Upper lobe of left lung (tissue), 6 donors: ENCODE results near the gene SKIC2. TPM values are rescaled to one million over a fixed set of nuclear protein-coding genes. Genes with fewer than 3 reads are reported as not detected.
A peak's percentile ranks its signal among the peaks of the same experiment; 100 is the strongest.
"Not testable (repeated sequence)": the region's sequence is repeated elsewhere in the genome, so short reads cannot be mapped to it uniquely, and the experiment has no call there.

Experiments
- ATAC-seq, 2 donors: fragments of 200-7000 bp; cut with Tn5 transposase; one replicate each; pipeline ENCODE4 v1.9.1; 2022; ENCODE audit warnings: mild to moderate bottlenecking in 2 of 2, moderate library complexity in 2 of 2; ENCODE audit not compliant: low FRiP score in 2 of 2
- DNase-seq, 2 donors: peaks; one replicate each; pipeline ENCODE4 v3.0.0-alpha.2; 2019 to 2020
- H3K27ac ChIP-seq, 4 donors: fragments of 200-600 bp; sonication (generic); one replicate each; pipeline ENCODE4 v1.5.1; 2016 to 2019
- H3K27me3 ChIP-seq, 4 donors: fragments of 200-600 bp; sonication (generic); one replicate each; pipeline ENCODE4 v1.5.1; 2017 to 2019
- H3K36me3 ChIP-seq, 4 donors: fragments of 200-600 bp; sonication (generic); one replicate each; pipeline ENCODE4 v1.5.1; 2016 to 2019
- H3K4me1 ChIP-seq, 4 donors: fragments of 200-600 bp; sonication (generic); one replicate each; pipeline ENCODE4 v1.5.1; 2018 to 2019
- H3K4me3 ChIP-seq, 4 donors: fragments of 200-600 bp; sonication (generic); one replicate each; pipeline ENCODE4 v1.5.1; 2017 to 2019; ENCODE audit warnings: mild to moderate bottlenecking in 2 of 4, moderate library complexity in 1 of 4
- H3K9me3 ChIP-seq, 4 donors: fragments of 200-600 bp; sonication (generic); one replicate each; pipeline ENCODE4 v1.5.1; 2018 to 2019
- EP300 ChIP-seq, 4 donors: sonication (generic); formaldehyde crosslinking; IDR thresholded peaks; one replicate each; pipeline ENCODE4 v1.5.1; 2017; ENCODE audit warnings: antibody characterized with exemption in 4 of 4, control low read depth in 2 of 4
- POLR2A ChIP-seq, 4 donors: fragments of 450-650 bp; IDR thresholded peaks; one replicate each; pipeline ENCODE4 v1.5.1; 2016 to 2017; ENCODE audit warnings: antibody characterized with exemption in 4 of 4, mild to moderate bottlenecking in 2 of 4
- POLR2AphosphoS5 ChIP-seq, 2 donors: sonication (generic); formaldehyde crosslinking; IDR thresholded peaks; one replicate each; pipeline ENCODE4 v1.5.1; 2017; ENCODE audit warnings: antibody characterized with exemption in 2 of 2
- WGBS, 2 donors: methylation state at CpG; one replicate each; pipeline ENCODE4 v1.1.5; 2017 to 2018; 5-methylcytosine and 5-hydroxymethylcytosine counted together
- total RNA-seq, 6 donors: library from RNA; depleted of rRNA in 4 of 6; stranded (reverse); fragments of >200 nt in 4 of 6; gene quantifications; one replicate each; pipeline versions ENCODE4 v1.1.0 to v1.2.1, GENCODE V29; 2016 to 2021
- TF ChIP-seq, protein P1 (sequence below), 6 experiments: fragments of 450-650 bp in 4 of 6; fragments of 200-600 bp in 2 of 6; sonication (generic) in 2 of 6; IDR thresholded peaks; one replicate each; pipeline ENCODE4 v1.5.1; 2016 to 2019; ENCODE audit warnings: antibody characterized with exemption in 6 of 6
- donor health status: DM: no; HTN: no; CAD: no; lungs with moderate emphysema.
- donor health status: DM: no; HTN: yes; CAD: no; lungs with severe emphysema.

The SKIC2 gene
- 100 to 1,000 TPM in 1 of 6 donors, 10 to 100 TPM in 5; 27.7 to 172 (median 58.6) TPM for total RNA-seq

DNA sequence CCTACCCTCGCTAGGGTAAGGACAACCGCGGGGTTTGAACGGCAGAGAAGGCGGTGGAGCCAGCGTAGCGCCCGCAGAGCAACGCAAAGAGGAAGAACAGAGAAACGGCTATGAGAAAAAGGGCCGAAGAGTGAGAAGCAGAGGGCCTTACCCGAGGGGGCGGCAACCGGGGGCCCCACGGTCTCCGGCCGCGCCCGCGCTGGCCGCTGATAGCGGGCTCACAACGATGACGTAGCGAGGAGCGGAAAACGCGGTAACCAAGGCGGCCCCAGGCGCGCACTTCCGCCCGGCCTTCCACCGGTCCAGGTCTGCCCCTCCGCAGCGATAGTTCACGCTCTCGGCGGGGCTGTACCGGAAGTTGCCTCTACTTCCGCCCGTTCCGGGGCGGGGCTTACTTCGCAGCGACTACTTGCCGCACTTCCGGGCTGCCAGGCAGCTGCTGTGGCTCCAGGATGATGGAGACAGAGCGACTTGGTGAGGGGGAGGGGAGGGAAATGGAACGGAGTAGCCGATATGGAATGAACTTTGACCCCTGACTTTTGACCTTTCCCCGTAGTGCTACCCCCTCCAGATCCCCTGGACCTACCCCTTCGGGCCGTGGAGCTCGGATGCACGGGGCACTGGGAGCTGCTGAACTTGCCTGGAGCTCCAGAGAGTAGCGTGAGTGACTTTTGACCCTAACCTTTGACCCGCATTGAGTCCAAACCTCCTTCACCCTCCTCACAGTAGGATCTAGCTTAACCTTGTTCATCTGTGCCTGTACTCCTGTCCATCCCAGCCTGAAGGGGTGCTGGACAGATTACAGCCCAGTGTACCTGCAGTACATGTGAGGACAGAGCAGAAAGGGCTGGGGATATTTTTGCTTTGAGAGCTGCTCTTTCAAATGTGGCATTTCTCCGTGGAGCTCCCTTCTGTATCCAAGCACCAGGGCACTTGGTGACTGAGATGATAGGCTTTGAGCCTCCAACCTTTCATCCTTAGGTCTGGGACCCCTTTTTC is at the start of gene SKIC2, which contains the start of gene NELFE:
TSS of gene SKIC2 (plus strand) at position 435 of the 999 bp plus-strand sequence. CDS start at position 453, 18 bp downstream.
TSS of gene NELFE (minus strand) at position 231 of the 999 bp plus-strand sequence. CDS start 525 bp downstream, outside the sequence.
- ATAC-seq = peak; percentile 99
- Histone ChIP-seq H3K27ac (peak within 1 kb of the TSS; percentile 85 to 90 (median 88)), H3K4me3 (peak within 1 kb of the TSS; percentile 74 to 94 (median 78)), H3K27me3 (no peaks in the 10 kb centered on the region), H3K4me1 (peaks cover 17 to 21% (median 19%) of the 10 kb centered on the region in 4 donors), H3K9me3 (no peaks in the 10 kb centered on the region), H3K36me3 (peaks cover 34 to 73% (median 60%) of the 10 kb centered on the region in 4 donors)
- DNase-seq = peak; percentile 98 to 99
- TF ChIP-seq POLR2A (IDR thresholded peaks at IDR 0.05) = peak in 3 of 4 donors; percentile 44 to 79 (median 65)
- peak in 1 of 4 donors; percentile 37 for TF ChIP-seq EP300 (IDR thresholded peaks at IDR 0.05)
- TF ChIP-seq POLR2AphosphoS5 (IDR thresholded peaks at IDR 0.05) = peak; percentile 93 to 96
- TF ChIP-seq, protein P1, sequence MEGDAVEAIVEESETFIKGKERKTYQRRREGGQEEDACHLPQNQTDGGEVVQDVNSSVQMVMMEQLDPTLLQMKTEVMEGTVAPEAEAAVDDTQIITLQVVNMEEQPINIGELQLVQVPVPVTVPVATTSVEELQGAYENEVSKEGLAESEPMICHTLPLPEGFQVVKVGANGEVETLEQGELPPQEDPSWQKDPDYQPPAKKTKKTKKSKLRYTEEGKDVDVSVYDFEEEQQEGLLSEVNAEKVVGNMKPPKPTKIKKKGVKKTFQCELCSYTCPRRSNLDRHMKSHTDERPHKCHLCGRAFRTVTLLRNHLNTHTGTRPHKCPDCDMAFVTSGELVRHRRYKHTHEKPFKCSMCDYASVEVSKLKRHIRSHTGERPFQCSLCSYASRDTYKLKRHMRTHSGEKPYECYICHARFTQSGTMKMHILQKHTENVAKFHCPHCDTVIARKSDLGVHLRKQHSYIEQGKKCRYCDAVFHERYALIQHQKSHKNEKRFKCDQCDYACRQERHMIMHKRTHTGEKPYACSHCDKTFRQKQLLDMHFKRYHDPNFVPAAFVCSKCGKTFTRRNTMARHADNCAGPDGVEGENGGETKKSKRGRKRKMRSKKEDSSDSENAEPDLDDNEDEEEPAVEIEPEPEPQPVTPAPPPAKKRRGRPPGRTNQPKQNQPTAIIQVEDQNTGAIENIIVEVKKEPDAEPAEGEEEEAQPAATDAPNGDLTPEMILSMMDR (IDR thresholded peaks at IDR 0.05) = no peak
- 1 to 2% methylated on average over 41 to 51 of the region's 59 CpGs for WGBS, 2 donors

DNA sequence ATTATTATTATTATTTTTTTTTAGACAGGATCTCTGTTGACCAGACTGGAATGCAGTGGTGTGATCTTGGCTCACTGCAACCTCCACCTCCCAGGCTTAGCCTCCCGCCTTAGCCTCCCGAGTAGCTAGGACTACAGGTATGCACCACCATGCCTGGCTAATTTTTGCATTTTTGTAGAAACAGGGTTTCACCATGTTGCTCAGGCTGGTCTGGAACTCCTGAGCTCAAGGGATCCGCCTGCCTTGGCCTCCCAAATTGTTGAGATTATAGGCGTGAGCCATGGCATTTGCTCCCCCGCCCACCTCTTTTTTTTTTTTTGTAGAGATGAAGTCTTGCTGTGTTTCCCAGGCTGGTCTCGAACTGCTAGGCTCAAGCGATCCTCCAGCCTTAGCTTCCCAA is 49.7 kb upstream of the SKIC2 start:
- H3K27me3 ChIP-seq, H3K9me3 ChIP-seq, H3K27ac ChIP-seq, ATAC-seq, H3K4me3 ChIP-seq, DNase-seq, H3K36me3 ChIP-seq: not testable (repeated sequence)
- 87 to 89% methylated on average over 7 of the region's 7 CpGs for WGBS, 2 donors
- H3K4me1 ChIP-seq = peaks cover 0 to 10% (median 3%) of the 10 kb centered on the region in 4 donors

DNA sequence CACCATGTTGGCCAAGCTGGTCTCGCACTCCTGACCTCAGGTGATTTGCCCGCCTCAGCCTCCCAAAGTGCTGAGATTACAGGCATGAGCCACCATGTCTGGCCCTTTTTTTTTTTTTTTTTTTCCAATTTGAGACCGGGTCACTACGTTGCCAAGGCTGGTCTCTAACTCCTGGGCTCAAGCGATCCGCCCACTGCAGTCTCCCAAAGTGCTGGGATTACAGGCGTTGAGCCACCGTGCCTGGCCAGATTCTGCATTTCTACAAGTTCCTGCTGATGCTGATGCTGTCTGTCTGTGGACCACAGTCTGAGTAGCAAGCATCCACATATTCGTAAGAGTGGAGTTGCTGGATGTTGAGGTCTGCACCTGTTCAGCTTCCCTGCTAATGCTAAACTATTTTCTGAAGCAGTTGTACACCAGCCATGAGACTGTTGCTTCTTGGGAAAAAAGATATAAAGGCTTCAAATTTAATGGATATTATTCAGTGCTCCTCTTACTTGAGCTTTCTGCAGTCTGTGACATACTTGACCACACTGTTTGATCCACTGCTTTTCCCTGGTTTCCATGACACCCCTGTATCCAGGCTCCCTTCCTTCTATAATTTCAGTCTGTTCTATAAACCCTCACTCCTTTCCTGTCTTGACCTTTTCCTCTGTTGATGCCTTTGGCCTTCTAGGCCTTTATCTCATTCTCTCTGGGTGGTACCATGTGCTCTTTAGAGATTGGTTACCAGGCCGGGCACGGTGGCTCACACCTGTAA is 47.0 kb upstream of the SKIC2 start:
- Histone ChIP-seq H3K36me3 (no peaks in the 10 kb centered on the region), H3K27me3 (no peaks in the 10 kb centered on the region), H3K4me3 (no peak overlapping the region), H3K9me3 (no peaks in the 10 kb centered on the region), H3K4me1 (peaks cover 0 to 7% (median 1%) of the 10 kb centered on the region in 4 donors), H3K27ac (no peak overlapping the region)
- 85 to 88% methylated on average over 11 of the region's 11 CpGs for WGBS, 2 donors
- ATAC-seq = no peak
- TF ChIP-seq, protein P1 (IDR thresholded peaks at IDR 0.05) = no peak
- no peak for TF ChIP-seq EP300 (IDR thresholded peaks at IDR 0.05)
- no peak for TF ChIP-seq POLR2AphosphoS5 (IDR thresholded peaks at IDR 0.05)
- no peak for TF ChIP-seq POLR2A (IDR thresholded peaks at IDR 0.05)
- no peak for DNase-seq

DNA sequence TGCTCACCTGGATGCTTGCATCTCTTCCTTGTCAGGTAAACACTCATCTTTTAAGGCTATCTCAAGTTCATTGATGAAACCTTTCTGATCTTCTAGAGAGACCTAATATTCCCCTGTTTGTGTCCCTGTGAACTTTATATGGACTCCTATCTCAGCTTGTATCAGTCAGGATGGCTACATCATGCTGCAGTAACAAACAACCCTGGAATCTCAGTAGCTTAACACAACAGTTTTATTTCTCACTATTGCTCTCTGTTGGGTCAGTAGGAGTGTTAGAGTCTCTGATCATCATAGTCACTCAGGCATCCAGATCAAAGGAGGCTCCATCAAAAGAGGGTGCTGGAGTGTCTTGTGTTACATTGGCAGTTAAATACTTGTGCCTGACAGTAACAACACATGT is 43.6 kb upstream of the SKIC2 start:
- TF ChIP-seq, protein P1 (IDR thresholded peaks at IDR 0.05) = no peak
- no peak for TF ChIP-seq POLR2AphosphoS5 (IDR thresholded peaks at IDR 0.05)
- TF ChIP-seq EP300 (IDR thresholded peaks at IDR 0.05) = no peak
- Histone ChIP-seq H3K4me3 (no peak overlapping the region), H3K4me1 (peaks cover 3 to 8% (median 5%) of the 10 kb centered on the region in 4 donors), H3K27me3 (no peaks in the 10 kb centered on the region), H3K36me3 (no peaks in the 10 kb centered on the region), H3K27ac (no peak overlapping the region), H3K9me3 (no peaks in the 10 kb centered on the region)
- DNase-seq (no peak), ATAC-seq (no peak)

DNA sequence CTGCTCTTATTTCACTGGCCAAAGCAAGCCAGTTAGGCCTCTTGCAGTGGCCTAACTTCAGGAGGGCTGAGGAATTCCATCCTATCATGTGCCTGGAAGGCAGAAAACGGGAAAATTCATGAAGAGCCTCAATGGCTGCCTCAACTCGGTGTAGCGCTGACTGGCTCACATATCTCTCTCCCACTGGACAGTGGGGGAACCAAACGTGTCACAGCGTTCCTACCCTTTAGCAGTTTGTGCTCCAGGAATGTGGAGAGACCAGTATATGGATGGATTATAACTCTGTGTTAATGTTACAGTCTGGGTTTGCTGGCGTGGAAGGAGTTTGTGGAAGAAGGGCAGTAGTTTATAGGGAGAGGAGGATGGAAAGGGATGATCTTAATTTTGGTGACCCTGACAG is 43.2 kb upstream of the SKIC2 start:
- no peak for ATAC-seq
- 77 to 87% methylated on average over 6 of the region's 6 CpGs for WGBS, 2 donors

More for the DNA sequence above, 43.2 kb upstream of the SKIC2 start:
- Histone ChIP-seq H3K36me3 (no peaks in the 10 kb centered on the region), H3K9me3 (no peaks in the 10 kb centered on the region), H3K4me3 (no peak overlapping the region), H3K27me3 (no peaks in the 10 kb centered on the region), H3K4me1 (peaks cover 7 to 12% (median 9%) of the 10 kb centered on the region in 4 donors), H3K27ac (no peak overlapping the region)
- no peak for TF ChIP-seq POLR2A (IDR thresholded peaks at IDR 0.05)
- TF ChIP-seq POLR2AphosphoS5 (IDR thresholded peaks at IDR 0.05) = no peak
- TF ChIP-seq, protein P1 (IDR thresholded peaks at IDR 0.05) = no peak
- TF ChIP-seq EP300 (IDR thresholded peaks at IDR 0.05) = no peak
- no peak for DNase-seq
